ENCODE data around the gene TSPAN18.

The TSPAN18 gene

GRCh38 chr11:44823868-44824267 is 97.1 kb downstream of the TSPAN18 start:
- no peak for TF ChIP-seq ZNF274 (IDR thresholded peaks at IDR 0.05; ENCODE audit: low read depth, low read length)
- no peak overlapping the region for H3K4me3 ChIP-seq (ENCODE audit: low read length)

GRCh38 chr11:44824300-44824704 is 97.5 kb downstream of the TSPAN18 start:
- H3K4me3 ChIP-seq (ENCODE audit: low read length) = no peak overlapping the region
- TF ChIP-seq ZNF274 (IDR thresholded peaks at IDR 0.05; ENCODE audit: low read depth, low read length) = no peak

- H3K4me3 ChIP-seq (ENCODE audit: low read length) = no peak overlapping the region
- no peak for TF ChIP-seq ZNF274 (IDR thresholded peaks at IDR 0.05; ENCODE audit: low read depth, low read length)
These were observed 98.5 kb downstream of the TSPAN18 start for GRCh38 chr11:44825058-44825785.

DNA sequence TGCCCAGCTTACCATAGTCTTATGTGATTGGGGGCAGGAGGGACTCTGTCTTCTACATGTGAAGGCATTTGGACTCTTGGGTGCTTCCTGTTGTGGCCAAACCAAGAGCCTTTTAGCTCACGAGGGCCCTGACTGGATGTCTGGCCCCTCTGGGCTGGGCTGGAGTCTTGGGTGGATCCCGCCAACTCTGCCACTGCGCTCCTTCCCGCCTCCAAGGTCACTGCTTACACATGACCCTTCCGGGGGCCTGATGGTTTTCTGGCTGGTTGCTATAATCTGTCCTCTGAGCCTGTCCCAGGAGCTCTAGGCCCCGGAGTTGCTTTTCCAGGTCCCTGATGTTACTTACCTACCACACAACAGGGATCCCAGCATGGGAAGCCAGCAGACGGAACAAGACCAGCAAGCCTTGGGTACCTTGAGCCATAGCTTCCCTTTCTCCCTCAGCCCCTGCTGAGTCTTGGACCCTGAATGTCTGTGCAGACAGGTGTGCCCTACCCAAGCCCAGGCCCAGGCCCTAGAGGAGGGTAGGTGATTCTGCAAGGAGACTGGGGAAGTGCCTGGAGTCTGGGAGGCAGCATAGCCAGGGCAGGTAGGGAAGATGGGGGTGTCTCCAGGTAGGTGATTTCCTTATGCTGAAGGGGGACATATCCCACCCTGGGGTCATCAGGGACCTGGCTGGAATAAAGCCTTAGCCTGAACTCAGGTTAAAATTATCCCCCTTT is 100.3 kb downstream of the TSPAN18 start:
- TF ChIP-seq ZNF274 (IDR thresholded peaks at IDR 0.05; ENCODE audit: low read depth, low read length) = no peak
- H3K4me3 ChIP-seq (ENCODE audit: low read length) = no peak overlapping the region

- no peak for TF ChIP-seq ZNF274 (IDR thresholded peaks at IDR 0.05; ENCODE audit: low read depth, low read length)
- H3K4me3 ChIP-seq (ENCODE audit: low read length) = no peak overlapping the region
These were observed 101.5 kb downstream of the TSPAN18 start for GRCh38 chr11:44828296-44828695.

DNA sequence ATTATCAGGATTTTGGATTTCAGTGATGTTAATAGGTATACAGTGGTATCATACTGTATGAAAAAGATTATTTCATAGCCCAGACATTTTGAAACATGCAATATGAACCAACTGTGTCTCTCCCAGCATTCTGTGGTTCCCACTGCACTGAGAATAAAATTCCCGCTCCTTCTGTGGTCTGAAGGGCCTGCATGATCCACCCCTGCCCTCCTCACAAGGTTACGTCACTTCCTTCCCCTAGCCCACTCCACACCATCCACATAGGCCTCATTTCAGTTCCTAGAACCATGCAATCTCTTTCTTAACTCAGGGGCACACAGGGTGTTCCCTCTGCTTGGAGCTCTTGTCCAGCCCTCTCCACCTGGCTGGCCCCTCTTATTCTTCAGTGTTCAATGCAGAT is 103.1 kb downstream of the TSPAN18 start:
- no peak for TF ChIP-seq ZNF274 (IDR thresholded peaks at IDR 0.05; ENCODE audit: low read depth, low read length)
- no peak overlapping the region for H3K4me3 ChIP-seq (ENCODE audit: low read length)

DNA sequence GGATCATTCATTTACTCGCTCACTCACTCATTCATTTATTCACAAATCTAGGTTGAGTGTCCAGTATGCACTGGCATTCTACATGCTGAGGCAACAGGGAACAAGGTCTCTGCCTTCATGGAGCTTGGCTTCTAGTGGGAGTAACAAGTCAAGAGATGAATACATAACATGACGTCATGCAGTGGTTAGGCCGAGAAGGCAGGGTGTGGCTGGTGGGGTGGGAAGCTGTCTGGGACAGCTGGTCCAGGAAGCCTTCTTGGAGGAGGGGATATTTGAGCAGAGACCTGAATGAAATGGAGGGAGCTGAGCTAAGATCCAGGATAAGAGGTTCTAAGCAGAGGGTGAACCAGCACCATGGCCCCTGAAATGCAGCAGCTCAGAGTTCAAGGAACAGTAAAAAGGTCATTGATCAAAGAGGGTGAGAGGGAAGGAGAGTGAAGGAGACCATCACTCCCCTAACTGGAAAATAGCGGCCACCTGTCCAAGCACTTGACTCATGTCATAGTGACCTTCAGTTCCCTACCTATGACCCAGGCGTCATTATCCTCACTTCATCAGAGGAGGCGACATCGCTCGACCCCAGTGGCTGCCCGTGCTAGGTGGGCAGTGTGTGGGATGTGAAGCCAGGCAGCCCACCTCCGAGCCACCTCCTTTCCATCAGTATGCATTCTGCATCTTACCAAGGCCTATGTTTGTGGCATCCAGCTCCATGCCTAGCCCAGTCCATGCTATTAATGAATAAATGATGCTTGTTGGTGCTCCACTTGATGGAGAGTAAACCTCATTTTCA is 105.0 kb downstream of the TSPAN18 start:
- no peak for TF ChIP-seq ZNF274 (IDR thresholded peaks at IDR 0.05; ENCODE audit: low read depth, low read length)
- no peak overlapping the region for H3K4me3 ChIP-seq (ENCODE audit: low read length)

- TF ChIP-seq ZNF274 (IDR thresholded peaks at IDR 0.05; ENCODE audit: low read depth, low read length) = no peak
These were observed 105.7 kb downstream of the TSPAN18 start for GRCh38 chr11:44832452-44832851.

DNA sequence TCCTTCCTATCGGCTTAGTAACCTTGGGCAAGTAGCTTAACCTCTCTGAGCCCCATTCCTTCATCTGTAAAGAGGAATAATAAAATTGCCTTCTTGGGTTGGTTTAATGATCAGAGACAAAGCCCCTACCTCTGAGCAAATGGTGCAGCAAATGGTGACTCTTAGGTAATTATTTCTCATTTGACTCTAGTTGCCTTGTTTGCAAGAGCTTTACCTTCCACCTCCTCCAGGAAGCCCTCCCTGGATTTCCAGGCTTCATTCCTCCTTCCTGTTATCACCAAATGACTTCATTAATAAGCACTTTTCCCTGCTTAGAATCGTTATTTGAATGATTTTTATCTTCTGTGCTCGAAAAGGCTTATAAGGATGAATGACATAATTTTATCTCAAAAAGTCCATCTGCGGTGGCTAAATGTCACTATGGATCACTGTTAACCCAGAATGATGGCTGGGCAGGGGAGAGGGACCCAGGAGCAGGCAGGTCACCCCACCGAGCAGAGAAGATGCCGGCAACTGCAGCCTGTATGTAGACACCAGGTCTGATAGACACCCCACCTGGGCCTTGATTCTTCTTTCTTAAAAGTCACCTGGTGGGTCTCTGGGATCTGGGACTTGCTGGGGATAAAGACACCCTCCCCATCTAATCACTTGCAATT is 106.6 kb downstream of the TSPAN18 start:
- no peak for TF ChIP-seq ZNF274 (IDR thresholded peaks at IDR 0.05; ENCODE audit: low read depth, low read length)

More at GRCh38 chr11:44832452-44832851, 105.7 kb downstream of the TSPAN18 start:
- no peak overlapping the region for H3K4me3 ChIP-seq (ENCODE audit: low read length)

GRCh38 chr11:44833877-44834452 is 107.2 kb downstream of the TSPAN18 start:
- H3K4me3 ChIP-seq (ENCODE audit: low read length) = no peak overlapping the region
- TF ChIP-seq ZNF274 (IDR thresholded peaks at IDR 0.05; ENCODE audit: low read depth, low read length) = no peak

More for the DNA sequence above, 106.6 kb downstream of the TSPAN18 start:
- no peak overlapping the region for H3K4me3 ChIP-seq (ENCODE audit: low read length)

DNA sequence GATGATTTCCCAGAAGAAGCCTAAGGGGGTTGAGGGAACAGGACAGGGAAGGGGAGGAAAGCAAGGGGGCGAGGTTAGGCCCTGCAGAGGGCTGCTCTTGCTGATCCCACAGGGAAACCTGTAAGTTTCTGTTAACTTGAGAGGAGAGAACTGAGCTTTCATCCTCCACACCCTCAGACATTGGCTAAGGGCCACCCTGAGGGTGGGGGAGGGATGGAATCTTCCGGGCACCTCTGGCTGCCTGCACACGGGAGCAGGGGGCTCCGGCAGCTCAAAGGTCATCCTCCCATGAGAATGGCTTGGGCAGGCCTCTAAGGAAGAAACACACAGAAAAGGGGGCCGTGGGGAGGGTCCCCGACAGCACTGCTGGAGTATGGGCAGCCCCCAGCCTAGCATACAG is 108.1 kb downstream of the TSPAN18 start:
- no peak for TF ChIP-seq ZNF274 (IDR thresholded peaks at IDR 0.05; ENCODE audit: low read depth, low read length)
- no peak overlapping the region for H3K4me3 ChIP-seq (ENCODE audit: low read length)

GRCh38 chr11:44835296-44835695 is 108.5 kb downstream of the TSPAN18 start:
- no peak for TF ChIP-seq ZNF274 (IDR thresholded peaks at IDR 0.05; ENCODE audit: low read depth, low read length)
- H3K4me3 ChIP-seq (ENCODE audit: low read length) = no peak overlapping the region

GRCh38 chr11:44835938-44836337 is 109.2 kb downstream of the TSPAN18 start:
- no peak overlapping the region for H3K4me3 ChIP-seq (ENCODE audit: low read length)
- TF ChIP-seq ZNF274 (IDR thresholded peaks at IDR 0.05; ENCODE audit: low read depth, low read length) = no peak

GRCh38 chr11:44837661-44838060 is 110.9 kb downstream of the TSPAN18 start:
- H3K4me3 ChIP-seq (ENCODE audit: low read length) = no peak overlapping the region
- no peak for TF ChIP-seq ZNF274 (IDR thresholded peaks at IDR 0.05; ENCODE audit: low read depth, low read length)

All from GM08714 (cell line).